Activated naive CD4-positive, alpha-beta T cell treated with anti-CD3 and anti-CD28 coated beads, Interleukin-2, amount 10 ng/mL, durations not matched to agents 7 days and 5 days (primary cell): Measurements from ENCODE around the gene ING5.
A peak's percentile ranks its signal among the peaks of the same experiment; 100 is the strongest.

Experiments
- CTCF ChIA-PET: fragments of 350-600 bp; sonication (Branson Sonifier 250); formaldehyde crosslinking; loops from one replicate; lab custom pipeline; 2021; ENCODE audit warnings: antibody characterized with exemption; lab: Charles Lee
- DNase-seq: peaks from one replicate; pipeline ENCODE4 v3.0.0-alpha.2; 2020
- H3K27ac Mint-ChIP-seq: one replicate; pipeline ENCODE4 v1.8.0; 2021; ENCODE audit warnings: mild to moderate bottlenecking, moderate library complexity, mixed read lengths
- H3K27me3 Mint-ChIP-seq: one replicate; pipeline ENCODE4 v1.8.0; 2021; ENCODE audit warnings: mild to moderate bottlenecking, mixed read lengths
- H3K36me3 Mint-ChIP-seq: one replicate; pipeline ENCODE4 v1.8.0; 2021; ENCODE audit warnings: mixed read lengths
- H3K4me1 Mint-ChIP-seq: one replicate; pipeline ENCODE4 v1.8.0; 2021; ENCODE audit warnings: mixed read lengths
- H3K4me3 Mint-ChIP-seq: one replicate; pipeline ENCODE4 v1.8.0; 2021; ENCODE audit warnings: mild to moderate bottlenecking, moderate library complexity, mixed read lengths
- H3K9me3 Mint-ChIP-seq: one replicate; pipeline ENCODE4 v1.8.0; 2021; ENCODE audit warnings: mixed read lengths

The ING5 gene

GRCh38 chr2:241678784-241679540, 22.9 kb upstream of the ING5 start:
- H3K36me3 Mint-ChIP-seq: peaks cover 50% of the 10 kb centered on the region
- CTCF ChIA-PET: no interaction called here
- DNase-seq: no peak
- H3K27ac Mint-ChIP-seq: no peak overlapping the region
- no peaks in the 10 kb centered on the region for H3K9me3 Mint-ChIP-seq
- H3K4me1 Mint-ChIP-seq: peaks cover 6% of the 10 kb centered on the region
- H3K4me3 Mint-ChIP-seq: no peak overlapping the region
- no peaks in the 10 kb centered on the region for H3K27me3 Mint-ChIP-seq

GRCh38 chr2:241680044-241680443, 21.8 kb upstream of the ING5 start:
- CTCF ChIA-PET: no interaction called here
- H3K36me3 Mint-ChIP-seq: peaks cover 53% of the 10 kb centered on the region
- peaks cover 14% of the 10 kb centered on the region for H3K4me1 Mint-ChIP-seq
- H3K4me3 Mint-ChIP-seq: no peak overlapping the region
- H3K27me3 Mint-ChIP-seq: no peaks in the 10 kb centered on the region
- no peak overlapping the region for H3K27ac Mint-ChIP-seq
- no peak for DNase-seq
- H3K9me3 Mint-ChIP-seq: no peaks in the 10 kb centered on the region

- H3K9me3 Mint-ChIP-seq: no peaks in the 10 kb centered on the region
- H3K27ac Mint-ChIP-seq: no peak overlapping the region
- H3K4me1 Mint-ChIP-seq: peaks cover 22% of the 10 kb centered on the region
- no peaks in the 10 kb centered on the region for H3K27me3 Mint-ChIP-seq
- CTCF ChIA-PET: no interaction called here
- peaks cover 46% of the 10 kb centered on the region for H3K36me3 Mint-ChIP-seq
- DNase-seq: no peak
- no peak overlapping the region for H3K4me3 Mint-ChIP-seq
These were observed 20.8 kb upstream of the ING5 start for GRCh38 chr2:241680827-241681599.

- H3K4me1 Mint-ChIP-seq: peaks cover 42% of the 10 kb centered on the region
- peak overlapping the region; percentile 81 for H3K4me3 Mint-ChIP-seq
- H3K27ac Mint-ChIP-seq: peak overlapping the region; percentile 81
- H3K9me3 Mint-ChIP-seq: no peaks in the 10 kb centered on the region
- no peaks in the 10 kb centered on the region for H3K27me3 Mint-ChIP-seq
- peaks cover 26% of the 10 kb centered on the region for H3K36me3 Mint-ChIP-seq
- CTCF ChIA-PET: interaction anchor here (1.0 to 1.3 kb wide), 2 partner anchors 48 to 193 kb away, joined by 3 read pairs; partner anchors contain the start of gene D2HGDH
- DNase-seq: no peak
These were observed 15.6 kb upstream of the ING5 start for GRCh38 chr2:241686324-241686649.

GRCh38 chr2:241686650-241687425, 15.0 kb upstream of the ING5 start, which contains the start of gene DTYMK:
DTYMK (minus strand) TSS chr2:241686815; CDS start chr2:241686783, 32 bp downstream.
- peak; percentile 96 for DNase-seq
- Mint-ChIP-seq H3K9me3 (no peaks in the 10 kb centered on the region), H3K4me3 (peak within 1 kb of the TSS; percentile 81), H3K36me3 (peaks cover 22% of the 10 kb centered on the region), H3K27ac (peak within 1 kb of the TSS; percentile 98), H3K27me3 (no peaks in the 10 kb centered on the region), H3K4me1 (peaks cover 42% of the 10 kb centered on the region)
- CTCF ChIA-PET: interaction anchor here (1.0 to 1.3 kb wide), 2 partner anchors 47 to 193 kb away, joined by 3 read pairs; partner anchors contain the start of gene D2HGDH

- CTCF ChIA-PET: interaction anchor here (1.8 kb wide), 1 partner anchor 190 kb away, joined by 5 read pairs; no protein-coding TSS in a partner anchor
- DNase-seq: peak; percentile 44
- Mint-ChIP-seq H3K9me3 (no peaks in the 10 kb centered on the region), H3K36me3 (peaks cover 14% of the 10 kb centered on the region), H3K27me3 (no peaks in the 10 kb centered on the region), H3K4me1 (peaks cover 34% of the 10 kb centered on the region), H3K27ac (peak overlapping the region; percentile 70), H3K4me3 (peak overlapping the region; percentile 43)
These were observed 12.5 kb upstream of the ING5 start for GRCh38 chr2:241689306-241689705.

- H3K4me1 Mint-ChIP-seq: peaks cover 29% of the 10 kb centered on the region
- peaks cover 11% of the 10 kb centered on the region for H3K36me3 Mint-ChIP-seq
- no peaks in the 10 kb centered on the region for H3K9me3 Mint-ChIP-seq
- no peak overlapping the region for H3K27ac Mint-ChIP-seq
- DNase-seq: no peak
- H3K27me3 Mint-ChIP-seq: no peaks in the 10 kb centered on the region
- CTCF ChIA-PET: interaction anchor here (1.1 kb wide), 1 partner anchor 43 kb away, joined by 3 read pairs; no protein-coding TSS in a partner anchor
- H3K4me3 Mint-ChIP-seq: no peak overlapping the region
These were observed 11.6 kb upstream of the ING5 start for GRCh38 chr2:241690202-241690717.

GRCh38 chr2:241692448-241692847, 9.4 kb upstream of the ING5 start:
- Mint-ChIP-seq H3K4me1 (peaks cover 19% of the 10 kb centered on the region), H3K27me3 (no peaks in the 10 kb centered on the region), H3K9me3 (no peaks in the 10 kb centered on the region), H3K4me3 (no peak overlapping the region), H3K36me3 (peaks cover 17% of the 10 kb centered on the region), H3K27ac (no peak overlapping the region)
- CTCF ChIA-PET: no interaction called here
- no peak for DNase-seq

- H3K27ac Mint-ChIP-seq: no peak overlapping the region
- H3K9me3 Mint-ChIP-seq: no peaks in the 10 kb centered on the region
These were observed 6.2 kb upstream of the ING5 start for GRCh38 chr2:241695651-241696050.

GRCh38 chr2:241701149-241701398, 765 bp upstream of the ING5 start:
- Mint-ChIP-seq H3K36me3 (peaks cover 15% of the 10 kb centered on the region), H3K27ac (peak overlapping the region; percentile 96)

More at GRCh38 chr2:241695651-241696050, 6.2 kb upstream of the ING5 start:
- peaks cover 14% of the 10 kb centered on the region for H3K36me3 Mint-ChIP-seq
- CTCF ChIA-PET: no interaction called here
- H3K4me1 Mint-ChIP-seq: peaks cover 15% of the 10 kb centered on the region
- no peaks in the 10 kb centered on the region for H3K27me3 Mint-ChIP-seq
- no peak overlapping the region for H3K4me3 Mint-ChIP-seq
- DNase-seq: no peak

GRCh38 chr2:241702155-241703031, 554 bp downstream of the ING5 start:
- Mint-ChIP-seq H3K4me3 (peak overlapping the region; percentile 81), H3K9me3 (peaks cover 3% of the 10 kb centered on the region), H3K27ac (peak overlapping the region; percentile 85), H3K27me3 (no peaks in the 10 kb centered on the region), H3K4me1 (peaks cover 31% of the 10 kb centered on the region), H3K36me3 (peaks cover 27% of the 10 kb centered on the region)
- peak; percentile 91 for DNase-seq
- CTCF ChIA-PET: interaction anchor here (0.5 to 4.3 kb wide), 9 partner anchors 11 to 177 kb away, joined by 3 to 22 read pairs (median 3); partner anchors contain the start of genes D2HGDH and RTP5

More at GRCh38 chr2:241701149-241701398, 765 bp upstream of the ING5 start:
- peaks cover 2% of the 10 kb centered on the region for H3K9me3 Mint-ChIP-seq
- DNase-seq: no peak
- no peaks in the 10 kb centered on the region for H3K27me3 Mint-ChIP-seq
- CTCF ChIA-PET: interaction anchor here (1.0 to 4.3 kb wide), 3 partner anchors 32 to 178 kb away, joined by 4 to 22 read pairs (median 15); partner anchors contain the start of gene D2HGDH
- H3K4me1 Mint-ChIP-seq: peaks cover 31% of the 10 kb centered on the region
- peak overlapping the region; percentile 86 for H3K4me3 Mint-ChIP-seq

GRCh38 chr2:241703032-241703604, 1.3 kb downstream of the ING5 start:
- DNase-seq: no peak
- Mint-ChIP-seq H3K27ac (peak overlapping the region; percentile 85), H3K36me3 (peaks cover 32% of the 10 kb centered on the region), H3K9me3 (peaks cover 3% of the 10 kb centered on the region), H3K27me3 (no peaks in the 10 kb centered on the region), H3K4me1 (peaks cover 31% of the 10 kb centered on the region), H3K4me3 (peak overlapping the region; percentile 81)
- CTCF ChIA-PET: interaction anchor here (1.0 to 4.3 kb wide), 3 partner anchors 30 to 176 kb away, joined by 3 to 22 read pairs (median 15); partner anchors contain the start of genes D2HGDH and RTP5
